Ascending aorta (tissue), 2 donors: Measurements from ENCODE around the gene FBXO28. TPM values are rescaled to one million over a fixed set of nuclear protein-coding genes. Genes with fewer than 3 reads are reported as not detected.
A peak's percentile ranks its signal among the peaks of the same experiment; 100 is the strongest.

Experiments used
- DNase-seq, 2 donors: peaks; one replicate each; pipeline ENCODE4 v3.0.0-alpha.2; 2019; ENCODE audit warnings: low spot score in 2 of 2
- H3K27ac ChIP-seq, 2 donors: fragments of 200-600 bp; sonication (generic); one replicate each; pipeline ENCODE4 v1.5.1; 2016 to 2017; ENCODE audit warnings: mild to moderate bottlenecking in 1 of 2
- H3K27me3 ChIP-seq: fragments of 200-600 bp; sonication (generic); one replicate; pipeline ENCODE4 v1.5.1; 2017
- H3K36me3 ChIP-seq, 2 donors: fragments of 200-600 bp; sonication (generic); one replicate each; pipeline ENCODE4 v1.5.1; 2016
- H3K4me1 ChIP-seq, 2 donors: fragments of 200-600 bp; sonication (generic); one replicate each; pipeline ENCODE4 v1.5.1; 2016 to 2017; ENCODE audit warnings: mild to moderate bottlenecking in 1 of 2
- H3K4me3 ChIP-seq, 2 donors: fragments of 200-600 bp; sonication (generic); one replicate each; pipeline ENCODE4 v1.5.1; 2016 to 2017; ENCODE audit warnings: mild to moderate bottlenecking in 1 of 2
- H3K9me3 ChIP-seq, 2 donors: fragments of 200-600 bp; sonication (generic); one replicate each; pipeline ENCODE4 v1.5.1; 2016
- CTCF ChIP-seq, 3 experiments: fragments of 200-600 bp in 2 of 3; fragments of 450-650 bp in 1 of 3; sonication (generic) in 2 of 3; IDR thresholded peaks; one replicate each; pipeline ENCODE4 v1.5.1; 2016 to 2019; ENCODE audit warnings: antibody characterized with exemption in 3 of 3, mild to moderate bottlenecking in 1 of 3, moderate library complexity in 1 of 3
- intact Hi-C: fragments of 100-400 bp; cut with DNase I; formaldehyde crosslinking; loops from one replicate; pipeline ENCODE4 v1.15.1; 2023
- total RNA-seq: library from RNA; depleted of rRNA; stranded (reverse); fragments of >200 nt; gene quantifications from one replicate; pipeline ENCODE4 v1.1.0, GENCODE V29; 2016

Gene FBXO28
- total RNA-seq, 1 donor from 2014 or later, result 4.8 TPM

- no peak for TF ChIP-seq CTCF (IDR thresholded peaks at IDR 0.05)
- Histone ChIP-seq H3K4me1 (peaks cover 5 to 14% of the 10 kb centered on the region in 2 donors), H3K9me3 (no peaks in the 10 kb centered on the region), H3K27ac (no peak overlapping the region), H3K27me3 (no peaks in the 10 kb centered on the region), H3K36me3 (no peaks in the 10 kb centered on the region), H3K4me3 (peak overlapping the region in 1 of 2 donors; percentile 85)
- intact Hi-C loops, result loop anchor here (5.0 kb wide), 1 partner anchor 121 kb away; no protein-coding TSS in a partner anchor
- no peak for DNase-seq
Observed at GRCh38 chr1:224113005-224113404, 906 bp upstream of the FBXO28 start.

- peak overlapping the region; percentile 85 for H3K4me3 ChIP-seq
- peaks cover 5 to 14% of the 10 kb centered on the region in 2 donors for H3K4me1 ChIP-seq
- H3K27me3 ChIP-seq, result no peaks in the 10 kb centered on the region
- peak overlapping the region; percentile 92 to 96 for H3K27ac ChIP-seq
- no peaks in the 10 kb centered on the region for H3K9me3 ChIP-seq
- no peak for DNase-seq
- no peaks in the 10 kb centered on the region for H3K36me3 ChIP-seq
- intact Hi-C loops, result loop anchor here (5.0 kb wide), 1 partner anchor 121 kb away; no protein-coding TSS in a partner anchor
- TF ChIP-seq CTCF (IDR thresholded peaks at IDR 0.05), result no peak
Observed at GRCh38 chr1:224113545-224113917, 380 bp upstream of the FBXO28 start.

GRCh38 chr1:224114787-224115175, 870 bp downstream of the FBXO28 start:
- intact Hi-C loops, result loop anchor here (1.0 to 5.0 kb wide), 4 partner anchors 69 to 343 kb away; partner anchors contain the start of gene DEGS1
- no peak for DNase-seq
- TF ChIP-seq CTCF (IDR thresholded peaks at IDR 0.05), result no peak
- Histone ChIP-seq H3K27ac (peak overlapping the region; percentile 92 to 96), H3K36me3 (no peaks in the 10 kb centered on the region), H3K4me3 (peak overlapping the region; percentile 85), H3K4me1 (peaks cover 5 to 14% of the 10 kb centered on the region in 2 donors), H3K9me3 (no peaks in the 10 kb centered on the region), H3K27me3 (no peaks in the 10 kb centered on the region)

- no peaks in the 10 kb centered on the region for H3K9me3 ChIP-seq
- no peak overlapping the region for H3K4me3 ChIP-seq
- intact Hi-C loops, result loop anchor here (5.0 kb wide), 1 partner anchor 341 kb away; no protein-coding TSS in a partner anchor
- H3K27ac ChIP-seq, result no peak overlapping the region
- DNase-seq, result no peak
- H3K36me3 ChIP-seq, result no peaks in the 10 kb centered on the region
- H3K27me3 ChIP-seq, result no peaks in the 10 kb centered on the region
- peaks cover 5 to 14% of the 10 kb centered on the region in 2 donors for H3K4me1 ChIP-seq
- peak; percentile 19 to 51 (median 49) for TF ChIP-seq CTCF (IDR thresholded peaks at IDR 0.05)
Observed at GRCh38 chr1:224116131-224116530, 2.2 kb downstream of the FBXO28 start.

- no peak for DNase-seq
- H3K4me1 ChIP-seq, result peaks cover 5 to 14% of the 10 kb centered on the region in 2 donors
- no peaks in the 10 kb centered on the region for H3K9me3 ChIP-seq
- H3K27me3 ChIP-seq, result no peaks in the 10 kb centered on the region
- no peaks in the 10 kb centered on the region for H3K36me3 ChIP-seq
- H3K27ac ChIP-seq, result no peak overlapping the region
- no peak overlapping the region for H3K4me3 ChIP-seq
- no peak for TF ChIP-seq CTCF (IDR thresholded peaks at IDR 0.05)
- intact Hi-C loops, result loop anchor here (5.0 kb wide), 1 partner anchor 339 kb away; no protein-coding TSS in a partner anchor
Observed at GRCh38 chr1:224118688-224119087, 4.8 kb downstream of the FBXO28 start.

GRCh38 chr1:224123136-224123535, 9.2 kb downstream of the FBXO28 start:
- Histone ChIP-seq H3K4me1 (no peaks in the 10 kb centered on the region), H3K4me3 (no peak overlapping the region), H3K27me3 (no peaks in the 10 kb centered on the region), H3K27ac (no peak overlapping the region), H3K36me3 (no peaks in the 10 kb centered on the region), H3K9me3 (no peaks in the 10 kb centered on the region)
- intact Hi-C loops, result no loop called here
- DNase-seq, result no peak
- TF ChIP-seq CTCF (IDR thresholded peaks at IDR 0.05), result no peak
